Cardiac muscle cell (in vitro differentiated cells and primary cell): Measurements from ENCODE around the gene SUN5. TPM values are rescaled to one million over a fixed set of nuclear protein-coding genes. Genes with fewer than 3 reads are reported as not detected.

Experiments
- DNase-seq, 2 donors: peaks; one replicate each; pipeline versions ENCODE4 v3.0.0 to v3.0.0-alpha.2; 2010 to 2017; ENCODE audit warnings: low read depth in 1 of 2, low spot score in 1 of 2
- H3K27ac ChIP-seq: fragments of 200-600 bp; sonication (generic); 2 replicates; pipeline ENCODE4 v1.5.1; 2016
- H3K27me3 ChIP-seq: fragments of 200-600 bp; sonication (generic); 2 replicates; pipeline ENCODE4 v1.6.0; 2016; ENCODE audit warnings: control low read depth
- H3K36me3 ChIP-seq: fragments of 200-600 bp; sonication (generic); 2 replicates; pipeline ENCODE4 v1.5.1; 2016; ENCODE audit warnings: control low read depth
- H3K4me1 ChIP-seq: fragments of 200-600 bp; sonication (generic); 2 replicates; pipeline ENCODE4 v1.8.1; 2017; ENCODE audit warnings: low read depth, mild to moderate bottlenecking, mixed run types
- H3K4me3 ChIP-seq: fragments of 200-600 bp; sonication (generic); 2 replicates; pipeline ENCODE4 v1.5.1; 2016; ENCODE audit warnings: mild to moderate bottlenecking
- H3K9me3 ChIP-seq: fragments of 200-600 bp; sonication (generic); 2 replicates; pipeline ENCODE4 v1.5.1; 2017; ENCODE audit warnings: low read depth, mild to moderate bottlenecking, control low read depth
- polyA plus RNA-seq: library from polyadenylated mRNA; unstranded; fragments of >200 nt; fragmentation: Nextera tagmentation; extraction: Ambion mirVana; gene quantifications from 2 replicates; pipeline ENCODE4 v1.2.1, GENCODE V29; 2016
- total RNA-seq: library from RNA; depleted of rRNA; stranded (reverse); fragments of >200 nt; gene quantifications from 2 replicates; pipeline ENCODE4 v1.2.3, GENCODE V29; 2016
- TF ChIP-seq, protein P1 (sequence below): IDR thresholded peaks from 2 replicates; pipeline ENCODE4 v1.5.1; 2012; ENCODE audit warnings: low read depth, mild to moderate bottlenecking, low read length

SUN5 gene
- total and polyA plus RNA-seq, 2 experiments from 2014 or later = not detected

DNA sequence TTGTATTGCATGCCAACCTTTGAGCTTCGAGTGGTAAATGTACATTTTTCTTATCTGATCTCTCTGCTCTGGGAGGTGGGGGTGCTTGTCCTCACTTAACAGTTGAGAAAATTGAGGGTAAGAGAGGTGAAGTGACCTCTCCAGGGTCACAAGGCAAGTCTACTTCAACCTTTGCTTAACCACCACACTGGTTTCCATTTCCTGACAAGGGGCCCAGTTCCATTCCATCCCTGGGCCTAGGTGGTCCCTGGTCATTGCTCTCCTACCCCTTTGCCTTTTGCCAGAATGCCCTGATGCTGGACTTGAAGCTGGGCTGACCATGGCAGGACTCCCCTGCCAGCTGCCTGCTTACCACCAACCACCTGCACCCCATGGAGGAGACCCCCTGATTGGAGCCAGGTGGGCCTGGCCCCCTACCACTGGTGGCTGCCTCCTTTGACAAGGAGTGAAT lies 39.5 kb upstream of the SUN5 start:
- TF ChIP-seq, protein P1, sequence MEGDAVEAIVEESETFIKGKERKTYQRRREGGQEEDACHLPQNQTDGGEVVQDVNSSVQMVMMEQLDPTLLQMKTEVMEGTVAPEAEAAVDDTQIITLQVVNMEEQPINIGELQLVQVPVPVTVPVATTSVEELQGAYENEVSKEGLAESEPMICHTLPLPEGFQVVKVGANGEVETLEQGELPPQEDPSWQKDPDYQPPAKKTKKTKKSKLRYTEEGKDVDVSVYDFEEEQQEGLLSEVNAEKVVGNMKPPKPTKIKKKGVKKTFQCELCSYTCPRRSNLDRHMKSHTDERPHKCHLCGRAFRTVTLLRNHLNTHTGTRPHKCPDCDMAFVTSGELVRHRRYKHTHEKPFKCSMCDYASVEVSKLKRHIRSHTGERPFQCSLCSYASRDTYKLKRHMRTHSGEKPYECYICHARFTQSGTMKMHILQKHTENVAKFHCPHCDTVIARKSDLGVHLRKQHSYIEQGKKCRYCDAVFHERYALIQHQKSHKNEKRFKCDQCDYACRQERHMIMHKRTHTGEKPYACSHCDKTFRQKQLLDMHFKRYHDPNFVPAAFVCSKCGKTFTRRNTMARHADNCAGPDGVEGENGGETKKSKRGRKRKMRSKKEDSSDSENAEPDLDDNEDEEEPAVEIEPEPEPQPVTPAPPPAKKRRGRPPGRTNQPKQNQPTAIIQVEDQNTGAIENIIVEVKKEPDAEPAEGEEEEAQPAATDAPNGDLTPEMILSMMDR = no peak
- Histone ChIP-seq H3K4me3 (no peak overlapping the region), H3K36me3 (no peaks in the 10 kb centered on the region), H3K9me3 (no peaks in the 10 kb centered on the region), H3K27me3 (no peaks in the 10 kb centered on the region), H3K27ac (no peak overlapping the region), H3K4me1 (no peaks in the 10 kb centered on the region)
- no peak for DNase-seq

DNA sequence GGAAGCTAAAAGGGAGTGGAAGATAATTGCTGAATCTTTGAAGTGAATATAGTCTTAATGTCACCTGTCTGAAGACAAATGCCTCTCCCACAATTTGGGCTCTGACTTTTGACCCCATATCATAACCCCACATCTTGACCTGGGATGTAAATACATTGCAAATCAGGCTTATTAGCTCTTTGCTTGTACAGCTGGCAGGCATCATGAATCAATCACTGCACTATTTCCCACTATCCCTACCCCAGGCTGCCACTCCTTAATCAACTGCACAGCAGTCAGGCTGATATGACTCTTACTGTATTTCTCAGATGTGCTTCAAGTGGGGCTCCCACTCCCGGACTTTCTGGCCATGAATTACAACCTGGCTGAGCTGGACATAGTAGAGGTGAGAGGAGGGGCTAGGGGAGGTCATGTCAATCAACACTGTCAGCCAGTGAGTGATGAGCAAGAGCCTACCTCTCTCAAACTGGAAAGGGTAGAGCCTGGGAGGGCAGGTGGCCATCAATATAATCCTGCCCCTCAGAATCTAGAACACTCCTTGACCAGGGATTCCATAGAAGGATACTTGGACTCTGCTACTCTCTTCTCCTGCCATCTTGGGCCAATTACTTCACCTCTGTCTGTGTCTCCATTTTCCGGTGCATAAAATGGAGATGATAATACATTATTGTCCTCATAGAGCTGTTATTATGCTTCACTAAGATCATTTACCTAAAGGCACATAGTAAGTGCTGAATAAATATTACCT lies 38.9 kb upstream of the SUN5 start:
- Histone ChIP-seq H3K4me3 (no peak overlapping the region), H3K4me1 (no peaks in the 10 kb centered on the region), H3K36me3 (no peaks in the 10 kb centered on the region), H3K27me3 (no peaks in the 10 kb centered on the region), H3K9me3 (no peaks in the 10 kb centered on the region), H3K27ac (no peak overlapping the region)
- DNase-seq = no peak
- TF ChIP-seq, protein P1 = no peak

DNA sequence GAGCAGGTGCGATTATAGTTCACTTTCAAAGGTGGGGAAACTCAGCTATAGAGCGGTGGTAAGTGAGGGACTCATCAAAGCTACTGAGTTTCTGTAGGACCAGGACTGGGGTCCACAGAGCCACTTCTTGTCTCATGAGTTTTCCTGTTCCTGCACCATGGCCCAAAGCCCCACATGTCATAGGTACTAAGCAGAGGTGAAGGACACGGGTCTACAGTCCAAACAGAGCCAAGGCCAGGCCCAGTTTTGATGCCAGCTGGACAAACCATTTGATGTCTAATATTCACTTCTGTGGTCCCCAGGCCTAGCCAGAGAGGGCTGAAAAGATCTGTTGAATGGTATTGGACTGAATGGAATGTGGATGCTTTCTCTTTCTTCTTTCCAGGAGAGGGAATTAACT lies 38.2 kb upstream of the SUN5 start:
- no peaks in the 10 kb centered on the region for H3K9me3 ChIP-seq
- no peak for DNase-seq
- TF ChIP-seq, protein P1 = no peak
- H3K27me3 ChIP-seq = no peaks in the 10 kb centered on the region
- no peaks in the 10 kb centered on the region for H3K36me3 ChIP-seq
- no peaks in the 10 kb centered on the region for H3K4me1 ChIP-seq
- H3K4me3 ChIP-seq = no peak overlapping the region
- no peak overlapping the region for H3K27ac ChIP-seq

DNA sequence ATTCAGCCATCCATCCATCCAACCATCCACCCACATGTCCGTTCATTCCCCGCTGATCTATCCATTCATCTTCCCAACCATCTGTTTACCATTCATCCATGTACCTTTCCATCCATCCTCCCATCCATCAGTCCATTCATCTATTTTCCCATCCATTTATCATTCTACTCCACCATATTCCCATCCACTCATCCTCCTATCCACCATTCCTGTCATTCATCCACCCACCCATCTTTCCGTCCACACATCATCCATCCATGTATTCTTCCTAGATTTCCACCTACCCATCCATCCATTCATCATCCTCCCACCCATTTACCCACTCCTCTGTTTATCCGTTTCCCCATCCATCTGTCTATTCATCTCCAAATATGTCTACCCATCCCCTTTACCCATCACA lies 34.0 kb upstream of the SUN5 start:
- Histone ChIP-seq H3K4me3 (no peak overlapping the region), H3K36me3 (no peaks in the 10 kb centered on the region), H3K9me3 (no peaks in the 10 kb centered on the region), H3K4me1 (no peaks in the 10 kb centered on the region), H3K27ac (no peak overlapping the region), H3K27me3 (no peaks in the 10 kb centered on the region)
- TF ChIP-seq, protein P1 = no peak
- DNase-seq = no peak

DNA sequence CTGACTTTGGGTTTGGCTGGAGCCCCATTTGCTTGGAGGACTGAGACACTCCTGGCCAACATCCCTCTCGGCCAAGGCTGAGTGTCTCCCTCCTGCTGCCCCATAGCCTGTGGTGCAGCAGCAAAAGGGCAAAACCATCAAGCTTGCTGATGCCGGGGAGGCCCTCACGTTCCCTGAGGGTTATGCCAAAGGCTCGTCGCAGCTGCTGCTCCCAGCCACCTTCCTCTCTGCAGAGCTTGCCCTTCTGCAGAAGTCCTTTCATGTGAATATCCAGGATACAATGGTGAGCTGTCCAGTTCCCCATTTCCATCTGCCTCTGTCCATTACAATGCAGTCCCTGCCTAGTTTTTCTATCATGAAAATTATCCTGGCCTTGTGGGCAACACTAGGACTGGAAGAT lies 33.2 kb upstream of the SUN5 start:
- H3K36me3 ChIP-seq = no peaks in the 10 kb centered on the region
- H3K4me1 ChIP-seq = no peaks in the 10 kb centered on the region
- no peak overlapping the region for H3K4me3 ChIP-seq
- TF ChIP-seq, protein P1 = no peak
- no peaks in the 10 kb centered on the region for H3K9me3 ChIP-seq
- H3K27me3 ChIP-seq = no peaks in the 10 kb centered on the region
- DNase-seq = no peak
- H3K27ac ChIP-seq = no peak overlapping the region
